HT-29 (cell line): ENCODE data around the gene HOXC5. TPM values are rescaled to one million over a fixed set of nuclear protein-coding genes. Genes with fewer than 3 reads are reported as not detected.
"Not testable (repeated sequence)": the region's sequence is repeated elsewhere in the genome, so short reads cannot be mapped to it uniquely, and the experiment has no call there.

Source experiments
- DNase-seq: peaks from one replicate; pipeline ENCODE4 v3.0.0-alpha.2; 2015; ENCODE audit warnings: low spot score
- small RNA-seq: library from RNA; depleted of rRNA; stranded (forward); fragments of <200 nt; gene quantifications from one replicate; pipeline ENCODE3, GENCODE V24; 2014
- total RNA-seq: library from RNA; depleted of rRNA; stranded (reverse); fragments of >200 nt; shearing (Covaris generic); gene quantifications from 2 replicates; pipeline ENCODE4 v1.2.3, GENCODE V29; 2014; rRNA removed

Gene HOXC5
- total RNA-seq, 1 experiment from 2014 or later, result 0.41 TPM

- no peak for DNase-seq
Measured at GRCh38 chr12:54060975-54061778, 28.3 kb downstream of the HOXC5 start.

- no peak for DNase-seq
Measured at GRCh38 chr12:54065677-54066076, 32.8 kb downstream of the HOXC5 start.

- DNase-seq, result no peak
Measured at GRCh38 chr12:54066408-54066807, 33.6 kb downstream of the HOXC5 start.

- no peak for DNase-seq
Measured at GRCh38 chr12:54068418-54069070, 35.7 kb downstream of the HOXC5 start.

- DNase-seq, result no peak
Measured at GRCh38 chr12:54071942-54072341, 39.1 kb downstream of the HOXC5 start.

- DNase-seq, result no peak
Measured at GRCh38 chr12:54074308-54074707, 41.5 kb downstream of the HOXC5 start.

GRCh38 chr12:54075409-54075808 lies 42.6 kb downstream of the HOXC5 start:
- DNase-seq, result no peak

GRCh38 chr12:54075974-54076373 lies 43.1 kb downstream of the HOXC5 start:
- no peak for DNase-seq

GRCh38 chr12:54077843-54078242 lies 45.0 kb downstream of the HOXC5 start:
- not testable (repeated sequence) for DNase-seq

- not testable (repeated sequence) for DNase-seq
Measured at GRCh38 chr12:54079115-54079514, 46.3 kb downstream of the HOXC5 start.

GRCh38 chr12:54080008-54080924 lies 47.4 kb downstream of the HOXC5 start:
- not testable (repeated sequence) for DNase-seq

- not testable (repeated sequence) for DNase-seq
Measured at GRCh38 chr12:54081053-54081514, 48.2 kb downstream of the HOXC5 start.

GRCh38 chr12:54081581-54082396 lies 48.9 kb downstream of the HOXC5 start:
- not testable (repeated sequence) for DNase-seq

GRCh38 chr12:54082397-54082892 lies 49.6 kb downstream of the HOXC5 start:
- DNase-seq, result peak; percentile 69

Small RNAs within 50 kb of the gene (small RNA-seq; reads per million reads assigned to genes)
- gene HOXC5 (not detected), gene MIR196A2 (2.9 reads per million, percentile 74 among the genes with 10 or more reads in this experiment), gene MIR615 (1.2 reads per million, percentile 45 among the genes with 10 or more reads in this experiment)

Other genes starting within 250 kb of the HOXC5 start
- gene HOXC13, start 94.2 kb upstream of the HOXC5 start, total RNA-seq, result 0.65 and 1.3 TPM in 2 replicates
- 0.05 TPM in 1 of 2 replicates, not detected in the other for gene HOXC12, start 78.1 kb upstream of the HOXC5 start, total RNA-seq
- gene HOXC11, start 59.9 kb upstream of the HOXC5 start, total RNA-seq, result not detected in 2 replicates
- 5.6 and 6.8 TPM in 2 replicates for gene HOTAIR, start 58.1 kb upstream of the HOXC5 start, total RNA-seq
- gene HOXC10, start 47.9 kb upstream of the HOXC5 start, total RNA-seq, result 1.7 TPM in 1 of 2 replicates, not detected in the other
- 0.23 and 0.76 TPM in 2 replicates for gene HOXC9, start 32.9 kb upstream of the HOXC5 start, total RNA-seq
- gene HOXC8, start 24.1 kb upstream of the HOXC5 start, total RNA-seq, result 0.10 and 0.23 TPM in 2 replicates
- gene HOXC6, start 4.6 kb upstream of the HOXC5 start, total RNA-seq, result 1.4 and 1.6 TPM in 2 replicates
- gene HOXC4, start 20.8 kb downstream of the HOXC5 start, total RNA-seq, result 4.0 and 6.8 TPM in 2 replicates
- 87.8 and 106 TPM in 2 replicates for gene SMUG1, start 155.9 kb downstream of the HOXC5 start, total RNA-seq
- 16.7 and 18.3 TPM in 2 replicates for gene CBX5, start 247.1 kb downstream of the HOXC5 start, total RNA-seq
- gene HNRNPA1, start 247.7 kb downstream of the HOXC5 start, total RNA-seq, result 283 and 287 TPM in 2 replicates